WTC11 (cell line): ENCODE results near the gene PIK3C2B. TPM values are rescaled to one million over a fixed set of nuclear protein-coding genes. Genes with fewer than 3 reads are reported as not detected.

ENCODE experiments used
- ATAC-seq: fragments of 200-7000 bp; cut with Tn5 transposase; 2 replicates; pipeline ENCODE4 v1.10.0; 2021; ENCODE audit warnings: mild to moderate bottlenecking, moderate library complexity
- CTCF ChIA-PET: fragments of 300-600 bp; sonication (Branson Sonifier 250); formaldehyde crosslinking; loops from one replicate; lab custom pipeline; 2021; ENCODE audit warnings: antibody characterized with exemption; lab: Charles Lee
- POLR2A ChIA-PET: fragments of 350-600 bp; sonication (Branson Sonifier 250); formaldehyde crosslinking; loops from one replicate; lab custom pipeline; 2021; ENCODE audit warnings: antibody characterized with exemption; lab: Charles Lee
- DNase-seq: peaks from one replicate; pipeline ENCODE4 v3.0.0; 2021; ENCODE audit warnings: low spot score
- H3K27ac Mint-ChIP-seq: 2 replicates; pipeline ENCODE4 v1.8.0; 2021; ENCODE audit warnings: mixed read lengths
- H3K27me3 Mint-ChIP-seq: 2 replicates; pipeline ENCODE4 v1.8.0; 2021; ENCODE audit warnings: low read depth, mild to moderate bottlenecking, moderate library complexity, mixed read lengths
- H3K36me3 Mint-ChIP-seq: 2 replicates; pipeline ENCODE4 v1.8.0; 2021; ENCODE audit warnings: mixed read lengths
- H3K4me1 Mint-ChIP-seq: 2 replicates; pipeline ENCODE4 v1.8.0; 2022; ENCODE audit warnings: mixed read lengths
- H3K4me3 Mint-ChIP-seq: 2 replicates; pipeline ENCODE4 v1.8.0; 2021; ENCODE audit warnings: mild to moderate bottlenecking, moderate library complexity, mixed read lengths
- H3K9me3 Mint-ChIP-seq: 2 replicates; pipeline ENCODE4 v1.8.0; 2021; ENCODE audit warnings: mixed read lengths
- ESRRA ChIP-seq: sonication (generic); formaldehyde crosslinking; IDR thresholded peaks from 2 replicates; pipeline ENCODE4 v1.8.1; 2022; ENCODE audit warnings: mild to moderate bottlenecking, missing genetic modification reagents, borderline replicate concordance
- HMGA2 ChIP-seq: fragments of 250-450 bp; sonication (Bioruptor Pico); IDR thresholded peaks from 2 replicates; pipeline ENCODE4 v1.4.0; 2021; ENCODE audit warnings: mild to moderate bottlenecking, moderate library complexity
- JAZF1 ChIP-seq: fragments of 250-450 bp; sonication (Bioruptor Pico); IDR thresholded peaks from 2 replicates; pipeline ENCODE4 v1.9.0; 2021; ENCODE audit warnings: moderate library complexity, mild to moderate bottlenecking, inconsistent platforms
- MXD4 ChIP-seq: fragments of 250-450 bp; sonication (Bioruptor Pico); IDR thresholded peaks from 2 replicates; pipeline ENCODE4 v1.8.0; 2021; ENCODE audit warnings: mild to moderate bottlenecking, moderate library complexity, borderline replicate concordance
- NFYB ChIP-seq: sonication (generic); formaldehyde crosslinking; conservative IDR thresholded peaks from 2 replicates; pipeline ENCODE4 v1.8.0; 2022; ENCODE audit warnings: low read depth, missing genetic modification reagents
- NR2C2 ChIP-seq: sonication (generic); formaldehyde crosslinking; IDR thresholded peaks from 2 replicates; pipeline ENCODE4 v1.8.0; 2022; ENCODE audit warnings: mild to moderate bottlenecking, missing genetic modification reagents
- RELA ChIP-seq: sonication (generic); formaldehyde crosslinking; IDR thresholded peaks from 2 replicates; pipeline ENCODE4 v1.8.1; 2022; ENCODE audit warnings: missing genetic modification reagents, mild to moderate bottlenecking, borderline replicate concordance
- RORB ChIP-seq: fragments of 250-450 bp; sonication (Bioruptor Pico); IDR thresholded peaks from 2 replicates; pipeline ENCODE4 v1.9.0; 2021; ENCODE audit warnings: mild to moderate bottlenecking
- ZBTB21 ChIP-seq: sonication (generic); formaldehyde crosslinking; IDR thresholded peaks from 2 replicates; pipeline ENCODE4 v1.8.1; 2023; ENCODE audit warnings: mild to moderate bottlenecking, missing genetic modification reagents, borderline replicate concordance
- ZNF138 ChIP-seq: sonication (generic); formaldehyde crosslinking; conservative IDR thresholded peaks from 2 replicates; pipeline ENCODE4 v1.8.1; 2022; ENCODE audit warnings: mild to moderate bottlenecking, moderate library complexity, missing genetic modification reagents
- ZNF232 ChIP-seq: sonication (generic); formaldehyde crosslinking; IDR thresholded peaks from 2 replicates; pipeline ENCODE4 v1.8.0; 2022; ENCODE audit warnings: mild to moderate bottlenecking, missing genetic modification reagents
- ZNF671 ChIP-seq: fragments of 250-450 bp; sonication (Bioruptor Pico); IDR thresholded peaks from 2 replicates; pipeline ENCODE4 v1.8.0; 2021; ENCODE audit warnings: mild to moderate bottlenecking
- total RNA-seq: library from RNA; stranded (reverse); gene quantifications from 3 replicates; pipeline ENCODE4 v1.2.3, GENCODE V29; 2021
- TF ChIP-seq, protein P1 (sequence below): sonication (generic); formaldehyde crosslinking; IDR thresholded peaks from 2 replicates; pipeline ENCODE4 v1.8.1; 2022; ENCODE audit warnings: mild to moderate bottlenecking, missing genetic modification reagents, moderate library complexity, borderline replicate concordance
- TF ChIP-seq, protein P2 (sequence below): sonication (generic); formaldehyde crosslinking; IDR thresholded peaks from 2 replicates; pipeline ENCODE4 v1.8.1; 2023; ENCODE audit warnings: mild to moderate bottlenecking, missing genetic modification reagents, moderate library complexity
- TF ChIP-seq, protein P3 (sequence below): sonication (generic); formaldehyde crosslinking; IDR thresholded peaks from 2 replicates; pipeline ENCODE4 v1.8.1; 2023; ENCODE audit warnings: mild to moderate bottlenecking, missing genetic modification reagents
- TF ChIP-seq, protein P4 (sequence below): sonication (generic); formaldehyde crosslinking; IDR thresholded peaks from 2 replicates; pipeline ENCODE4 v1.8.1; 2023; ENCODE audit warnings: mild to moderate bottlenecking, missing genetic modification reagents
- TF ChIP-seq, protein P5 (sequence below): fragments of 200-600 bp; IDR thresholded peaks from 2 replicates; pipeline ENCODE4 v1.8.0; 2022; ENCODE audit warnings: antibody characterized with exemption
- TF ChIP-seq, protein P6 (sequence below): sonication (generic); formaldehyde crosslinking; IDR thresholded peaks from 2 replicates; pipeline ENCODE4 v1.8.1; 2022; ENCODE audit warnings: low read depth, missing genetic modification reagents, borderline replicate concordance
- TF ChIP-seq, protein P7 (sequence below): sonication (generic); formaldehyde crosslinking; IDR thresholded peaks from 2 replicates; pipeline ENCODE4 v1.8.0; 2023; ENCODE audit warnings: missing genetic modification reagents
- TF ChIP-seq, protein P8 (sequence below): sonication (generic); formaldehyde crosslinking; IDR thresholded peaks from 2 replicates; pipeline ENCODE4 v1.8.0; 2023; ENCODE audit warnings: missing genetic modification reagents, mild to moderate bottlenecking, borderline replicate concordance

PIK3C2B gene
- total RNA-seq, 1 experiment from 2014 or later: 27.7 TPM

DNA sequence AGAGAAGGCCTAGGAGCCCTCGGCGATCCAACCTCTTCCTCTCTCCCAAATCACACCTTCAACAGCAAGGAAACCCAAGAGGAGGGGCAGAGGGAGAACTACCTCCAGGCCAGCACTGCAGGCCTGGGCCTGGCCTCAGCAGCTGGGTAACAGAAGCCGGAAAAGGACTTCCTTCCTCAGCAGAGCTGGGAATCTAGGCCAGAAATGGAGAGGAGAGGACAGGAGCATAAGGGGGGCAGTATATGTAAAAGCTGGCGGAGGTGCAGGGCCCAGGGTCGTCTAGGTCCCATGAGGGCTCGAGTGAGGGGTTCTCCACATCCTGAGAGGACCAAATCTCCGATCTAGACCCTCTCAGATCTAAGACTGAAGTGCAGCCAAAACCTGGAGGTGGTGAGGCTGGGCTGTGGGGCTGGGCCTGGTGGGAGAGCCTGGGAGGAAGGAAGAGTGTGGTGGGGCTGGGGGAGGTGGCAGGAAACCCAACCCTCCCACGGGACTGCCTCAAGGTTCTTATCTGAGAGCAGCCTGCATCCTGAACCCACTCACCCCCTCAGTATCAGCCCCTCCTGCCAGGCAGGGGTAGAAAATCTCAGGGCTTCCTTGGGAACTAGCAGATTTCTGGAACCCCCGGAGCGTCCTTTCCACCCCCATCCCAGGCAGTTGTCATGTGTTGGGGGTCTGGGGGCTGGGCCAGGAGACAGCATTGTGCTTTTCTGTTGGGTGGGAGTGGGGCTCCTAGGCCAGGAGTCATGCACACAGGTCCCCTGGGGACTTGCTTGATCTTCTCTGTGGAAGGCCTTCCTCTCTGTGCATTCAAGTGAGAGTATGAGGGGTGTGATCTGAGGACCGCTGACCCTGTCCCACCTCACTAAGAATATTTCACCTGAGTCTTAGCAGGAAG is 33.0 kb downstream of the PIK3C2B start:
- no peak for TF ChIP-seq JAZF1 (CRISPR knock-in tag)
- TF ChIP-seq, protein P1, sequence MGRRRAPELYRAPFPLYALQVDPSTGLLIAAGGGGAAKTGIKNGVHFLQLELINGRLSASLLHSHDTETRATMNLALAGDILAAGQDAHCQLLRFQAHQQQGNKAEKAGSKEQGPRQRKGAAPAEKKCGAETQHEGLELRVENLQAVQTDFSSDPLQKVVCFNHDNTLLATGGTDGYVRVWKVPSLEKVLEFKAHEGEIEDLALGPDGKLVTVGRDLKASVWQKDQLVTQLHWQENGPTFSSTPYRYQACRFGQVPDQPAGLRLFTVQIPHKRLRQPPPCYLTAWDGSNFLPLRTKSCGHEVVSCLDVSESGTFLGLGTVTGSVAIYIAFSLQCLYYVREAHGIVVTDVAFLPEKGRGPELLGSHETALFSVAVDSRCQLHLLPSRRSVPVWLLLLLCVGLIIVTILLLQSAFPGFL: no peak
- Mint-ChIP-seq H3K4me3 (no peak overlapping the region), H3K36me3 (peaks cover 26% of the 10 kb centered on the region), H3K27ac (no peak overlapping the region), H3K4me1 (peaks cover 23% of the 10 kb centered on the region), H3K9me3 (no peaks in the 10 kb centered on the region), H3K27me3 (no peaks in the 10 kb centered on the region)
- DNase-seq: no peak
- POLR2A ChIA-PET: no interaction called here
- CTCF ChIA-PET: interaction anchor here (1.1 to 7.6 kb wide), 3 partner anchors 15 to 42 kb away, joined by 3 to 63 read pairs (median 6); partner anchors contain the start of gene PIK3C2B
- no peak for ATAC-seq

DNA sequence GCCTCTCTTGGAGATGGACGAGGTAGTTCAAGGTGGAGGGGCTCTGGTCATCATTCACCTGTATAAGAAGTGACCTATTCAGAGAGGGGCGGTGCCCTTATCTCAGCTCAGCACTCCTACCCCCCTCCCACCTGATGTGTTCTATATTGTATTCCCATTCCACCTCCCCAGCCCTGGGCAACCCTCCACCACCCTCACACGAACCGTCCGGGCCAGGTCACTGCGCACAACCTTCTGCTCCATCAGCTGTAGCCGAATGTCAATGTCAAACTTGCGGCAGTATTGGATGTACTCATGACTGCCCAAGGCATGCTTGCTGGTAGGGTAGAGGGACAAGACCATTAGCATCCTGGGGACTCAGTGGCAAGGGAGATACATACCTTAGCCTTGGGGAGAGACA is 34.3 kb downstream of the PIK3C2B start:
- no peak for ATAC-seq
- Mint-ChIP-seq H3K4me1 (peaks cover 29% of the 10 kb centered on the region), H3K27me3 (no peaks in the 10 kb centered on the region), H3K9me3 (no peaks in the 10 kb centered on the region), H3K36me3 (peaks cover 26% of the 10 kb centered on the region), H3K27ac (no peak overlapping the region; the same call in 1 of the 2 replicates), H3K4me3 (no peak overlapping the region)
- POLR2A ChIA-PET: no interaction called here
- DNase-seq: no peak
- CTCF ChIA-PET: interaction anchor here (1.1 to 7.6 kb wide), 3 partner anchors 14 to 43 kb away, joined by 3 to 114 read pairs (median 63); no protein-coding TSS in a partner anchor
- TF ChIP-seq ZNF232: no peak
- TF ChIP-seq, protein P2, sequence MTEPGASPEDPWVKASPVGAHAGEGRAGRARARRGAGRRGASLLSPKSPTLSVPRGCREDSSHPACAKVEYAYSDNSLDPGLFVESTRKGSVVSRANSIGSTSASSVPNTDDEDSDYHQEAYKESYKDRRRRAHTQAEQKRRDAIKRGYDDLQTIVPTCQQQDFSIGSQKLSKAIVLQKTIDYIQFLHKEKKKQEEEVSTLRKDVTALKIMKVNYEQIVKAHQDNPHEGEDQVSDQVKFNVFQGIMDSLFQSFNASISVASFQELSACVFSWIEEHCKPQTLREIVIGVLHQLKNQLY (CRISPR knock-in tag): no peak
- no peak for TF ChIP-seq HMGA2 (CRISPR knock-in tag)
- TF ChIP-seq, protein P3, sequence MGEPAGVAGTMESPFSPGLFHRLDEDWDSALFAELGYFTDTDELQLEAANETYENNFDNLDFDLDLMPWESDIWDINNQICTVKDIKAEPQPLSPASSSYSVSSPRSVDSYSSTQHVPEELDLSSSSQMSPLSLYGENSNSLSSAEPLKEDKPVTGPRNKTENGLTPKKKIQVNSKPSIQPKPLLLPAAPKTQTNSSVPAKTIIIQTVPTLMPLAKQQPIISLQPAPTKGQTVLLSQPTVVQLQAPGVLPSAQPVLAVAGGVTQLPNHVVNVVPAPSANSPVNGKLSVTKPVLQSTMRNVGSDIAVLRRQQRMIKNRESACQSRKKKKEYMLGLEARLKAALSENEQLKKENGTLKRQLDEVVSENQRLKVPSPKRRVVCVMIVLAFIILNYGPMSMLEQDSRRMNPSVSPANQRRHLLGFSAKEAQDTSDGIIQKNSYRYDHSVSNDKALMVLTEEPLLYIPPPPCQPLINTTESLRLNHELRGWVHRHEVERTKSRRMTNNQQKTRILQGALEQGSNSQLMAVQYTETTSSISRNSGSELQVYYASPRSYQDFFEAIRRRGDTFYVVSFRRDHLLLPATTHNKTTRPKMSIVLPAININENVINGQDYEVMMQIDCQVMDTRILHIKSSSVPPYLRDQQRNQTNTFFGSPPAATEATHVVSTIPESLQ (CRISPR knock-in tag): no peak
- TF ChIP-seq ZBTB21 (CRISPR knock-in tag): no peak
- no peak for TF ChIP-seq RELA (CRISPR knock-in tag)
- TF ChIP-seq, protein P4, sequence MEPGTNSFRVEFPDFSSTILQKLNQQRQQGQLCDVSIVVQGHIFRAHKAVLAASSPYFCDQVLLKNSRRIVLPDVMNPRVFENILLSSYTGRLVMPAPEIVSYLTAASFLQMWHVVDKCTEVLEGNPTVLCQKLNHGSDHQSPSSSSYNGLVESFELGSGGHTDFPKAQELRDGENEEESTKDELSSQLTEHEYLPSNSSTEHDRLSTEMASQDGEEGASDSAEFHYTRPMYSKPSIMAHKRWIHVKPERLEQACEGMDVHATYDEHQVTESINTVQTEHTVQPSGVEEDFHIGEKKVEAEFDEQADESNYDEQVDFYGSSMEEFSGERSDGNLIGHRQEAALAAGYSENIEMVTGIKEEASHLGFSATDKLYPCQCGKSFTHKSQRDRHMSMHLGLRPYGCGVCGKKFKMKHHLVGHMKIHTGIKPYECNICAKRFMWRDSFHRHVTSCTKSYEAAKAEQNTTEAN (CRISPR knock-in tag): no peak
- TF ChIP-seq, protein P5, sequence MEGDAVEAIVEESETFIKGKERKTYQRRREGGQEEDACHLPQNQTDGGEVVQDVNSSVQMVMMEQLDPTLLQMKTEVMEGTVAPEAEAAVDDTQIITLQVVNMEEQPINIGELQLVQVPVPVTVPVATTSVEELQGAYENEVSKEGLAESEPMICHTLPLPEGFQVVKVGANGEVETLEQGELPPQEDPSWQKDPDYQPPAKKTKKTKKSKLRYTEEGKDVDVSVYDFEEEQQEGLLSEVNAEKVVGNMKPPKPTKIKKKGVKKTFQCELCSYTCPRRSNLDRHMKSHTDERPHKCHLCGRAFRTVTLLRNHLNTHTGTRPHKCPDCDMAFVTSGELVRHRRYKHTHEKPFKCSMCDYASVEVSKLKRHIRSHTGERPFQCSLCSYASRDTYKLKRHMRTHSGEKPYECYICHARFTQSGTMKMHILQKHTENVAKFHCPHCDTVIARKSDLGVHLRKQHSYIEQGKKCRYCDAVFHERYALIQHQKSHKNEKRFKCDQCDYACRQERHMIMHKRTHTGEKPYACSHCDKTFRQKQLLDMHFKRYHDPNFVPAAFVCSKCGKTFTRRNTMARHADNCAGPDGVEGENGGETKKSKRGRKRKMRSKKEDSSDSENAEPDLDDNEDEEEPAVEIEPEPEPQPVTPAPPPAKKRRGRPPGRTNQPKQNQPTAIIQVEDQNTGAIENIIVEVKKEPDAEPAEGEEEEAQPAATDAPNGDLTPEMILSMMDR: no peak
- TF ChIP-seq ESRRA (CRISPR knock-in tag): no peak
- no peak for TF ChIP-seq ZNF138 (CRISPR knock-in tag)
- no peak for TF ChIP-seq NFYB (CRISPR knock-in tag)
- TF ChIP-seq, protein P6, sequence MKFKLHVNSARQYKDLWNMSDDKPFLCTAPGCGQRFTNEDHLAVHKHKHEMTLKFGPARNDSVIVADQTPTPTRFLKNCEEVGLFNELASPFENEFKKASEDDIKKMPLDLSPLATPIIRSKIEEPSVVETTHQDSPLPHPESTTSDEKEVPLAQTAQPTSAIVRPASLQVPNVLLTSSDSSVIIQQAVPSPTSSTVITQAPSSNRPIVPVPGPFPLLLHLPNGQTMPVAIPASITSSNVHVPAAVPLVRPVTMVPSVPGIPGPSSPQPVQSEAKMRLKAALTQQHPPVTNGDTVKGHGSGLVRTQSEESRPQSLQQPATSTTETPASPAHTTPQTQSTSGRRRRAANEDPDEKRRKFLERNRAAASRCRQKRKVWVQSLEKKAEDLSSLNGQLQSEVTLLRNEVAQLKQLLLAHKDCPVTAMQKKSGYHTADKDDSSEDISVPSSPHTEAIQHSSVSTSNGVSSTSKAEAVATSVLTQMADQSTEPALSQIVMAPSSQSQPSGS (CRISPR knock-in tag): no peak
- TF ChIP-seq, protein P7, sequence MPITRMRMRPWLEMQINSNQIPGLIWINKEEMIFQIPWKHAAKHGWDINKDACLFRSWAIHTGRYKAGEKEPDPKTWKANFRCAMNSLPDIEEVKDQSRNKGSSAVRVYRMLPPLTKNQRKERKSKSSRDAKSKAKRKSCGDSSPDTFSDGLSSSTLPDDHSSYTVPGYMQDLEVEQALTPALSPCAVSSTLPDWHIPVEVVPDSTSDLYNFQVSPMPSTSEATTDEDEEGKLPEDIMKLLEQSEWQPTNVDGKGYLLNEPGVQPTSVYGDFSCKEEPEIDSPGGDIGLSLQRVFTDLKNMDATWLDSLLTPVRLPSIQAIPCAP (CRISPR knock-in tag): no peak
- no peak for TF ChIP-seq ZNF671 (CRISPR knock-in tag)
- no peak for TF ChIP-seq NR2C2 (CRISPR knock-in tag)
- no peak for TF ChIP-seq RORB (CRISPR knock-in tag)
- TF ChIP-seq, protein P8, sequence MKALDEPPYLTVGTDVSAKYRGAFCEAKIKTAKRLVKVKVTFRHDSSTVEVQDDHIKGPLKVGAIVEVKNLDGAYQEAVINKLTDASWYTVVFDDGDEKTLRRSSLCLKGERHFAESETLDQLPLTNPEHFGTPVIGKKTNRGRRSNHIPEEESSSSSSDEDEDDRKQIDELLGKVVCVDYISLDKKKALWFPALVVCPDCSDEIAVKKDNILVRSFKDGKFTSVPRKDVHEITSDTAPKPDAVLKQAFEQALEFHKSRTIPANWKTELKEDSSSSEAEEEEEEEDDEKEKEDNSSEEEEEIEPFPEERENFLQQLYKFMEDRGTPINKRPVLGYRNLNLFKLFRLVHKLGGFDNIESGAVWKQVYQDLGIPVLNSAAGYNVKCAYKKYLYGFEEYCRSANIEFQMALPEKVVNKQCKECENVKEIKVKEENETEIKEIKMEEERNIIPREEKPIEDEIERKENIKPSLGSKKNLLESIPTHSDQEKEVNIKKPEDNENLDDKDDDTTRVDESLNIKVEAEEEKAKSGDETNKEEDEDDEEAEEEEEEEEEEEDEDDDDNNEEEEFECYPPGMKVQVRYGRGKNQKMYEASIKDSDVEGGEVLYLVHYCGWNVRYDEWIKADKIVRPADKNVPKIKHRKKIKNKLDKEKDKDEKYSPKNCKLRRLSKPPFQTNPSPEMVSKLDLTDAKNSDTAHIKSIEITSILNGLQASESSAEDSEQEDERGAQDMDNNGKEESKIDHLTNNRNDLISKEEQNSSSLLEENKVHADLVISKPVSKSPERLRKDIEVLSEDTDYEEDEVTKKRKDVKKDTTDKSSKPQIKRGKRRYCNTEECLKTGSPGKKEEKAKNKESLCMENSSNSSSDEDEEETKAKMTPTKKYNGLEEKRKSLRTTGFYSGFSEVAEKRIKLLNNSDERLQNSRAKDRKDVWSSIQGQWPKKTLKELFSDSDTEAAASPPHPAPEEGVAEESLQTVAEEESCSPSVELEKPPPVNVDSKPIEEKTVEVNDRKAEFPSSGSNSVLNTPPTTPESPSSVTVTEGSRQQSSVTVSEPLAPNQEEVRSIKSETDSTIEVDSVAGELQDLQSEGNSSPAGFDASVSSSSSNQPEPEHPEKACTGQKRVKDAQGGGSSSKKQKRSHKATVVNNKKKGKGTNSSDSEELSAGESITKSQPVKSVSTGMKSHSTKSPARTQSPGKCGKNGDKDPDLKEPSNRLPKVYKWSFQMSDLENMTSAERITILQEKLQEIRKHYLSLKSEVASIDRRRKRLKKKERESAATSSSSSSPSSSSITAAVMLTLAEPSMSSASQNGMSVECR (CRISPR knock-in tag): no peak
- TF ChIP-seq MXD4: no peak
